ENCODE measurements around the gene FUT6.

Gene FUT6

GRCh38 chr19:5801796-5802619, 37.5 kb downstream of the FUT6 start:
- no peaks in the 10 kb centered on the region for H3K9me2 ChIP-seq (replicated peaks; ENCODE audit: insufficient read depth, low read length)
- H3K4me1 ChIP-seq (ENCODE audit: low read length) = peaks cover 8% of the 10 kb centered on the region; the same call in 1 of the 2 replicates
- no peaks in the 10 kb centered on the region for H3K36me3 ChIP-seq (replicated peaks; ENCODE audit: insufficient read depth, low read length)
- H3K27ac ChIP-seq (ENCODE audit: low read length) = no peak overlapping the region
- no peak overlapping the region for H2AFZ ChIP-seq (ENCODE audit: low read length)
- H3K4me3 ChIP-seq (ENCODE audit: low read length) = no peak overlapping the region
- no peak overlapping the region for H3K9ac ChIP-seq (ENCODE audit: low read length)
- peaks cover 40% of the 10 kb centered on the region for H3K27me3 ChIP-seq (replicated peaks; ENCODE audit: insufficient read depth, low read length)
- no peak for DNase-seq
- peaks cover 4% of the 10 kb centered on the region; the same call in 1 of the 2 replicates for H3K79me2 ChIP-seq (ENCODE audit: low read length)
- TF ChIP-seq CTCF (IDR thresholded peaks at IDR 0.05; ENCODE audit: low read length) (no peak), EZH2phosphoT487 (IDR thresholded peaks at IDR 0.05; ENCODE audit: low read length) (no peak), EZH2 (optimal IDR thresholded peaks at IDR 0.05; ENCODE audit: low read depth, low read length) (no peak)
- H3F3A ChIP-seq (ENCODE audit: insufficient read depth, low read length) = 0 out of 2 replicates have a peak, but pooled peaks cover 6% of the 10 kb centered on the region
- H4K20me1 ChIP-seq (ENCODE audit: insufficient read depth, low read length) = no peaks in the 10 kb centered on the region; the same call in 1 of the 2 replicates
- no peak overlapping the region for H3K4me2 ChIP-seq (ENCODE audit: low read depth, low read length)
- H3K9me3 ChIP-seq (replicated peaks; ENCODE audit: insufficient read depth, low read length) = no peaks in the 10 kb centered on the region

- H4K20me1 ChIP-seq (ENCODE audit: insufficient read depth, low read length) = no peaks in the 10 kb centered on the region
- no peaks in the 10 kb centered on the region for H3K9me2 ChIP-seq (replicated peaks; ENCODE audit: insufficient read depth, low read length)
- no peaks in the 10 kb centered on the region for H3K79me2 ChIP-seq (ENCODE audit: low read length)
- TF ChIP-seq EZH2phosphoT487 (IDR thresholded peaks at IDR 0.05; ENCODE audit: low read length) (no peak), EZH2 (optimal IDR thresholded peaks at IDR 0.05; ENCODE audit: low read depth, low read length) (no peak), CTCF (IDR thresholded peaks at IDR 0.05; ENCODE audit: low read length) (no peak)
- no peak for DNase-seq
- H3K27me3 ChIP-seq (replicated peaks; ENCODE audit: insufficient read depth, low read length) = peaks cover 45% of the 10 kb centered on the region
- no peaks in the 10 kb centered on the region for H3K36me3 ChIP-seq (replicated peaks; ENCODE audit: insufficient read depth, low read length)
- H3K9ac ChIP-seq (ENCODE audit: low read length) = no peak overlapping the region
- no peaks in the 10 kb centered on the region for H3K9me3 ChIP-seq (replicated peaks; ENCODE audit: insufficient read depth, low read length)
- peaks cover 8% of the 10 kb centered on the region; the same call in 1 of the 2 replicates for H3K4me1 ChIP-seq (ENCODE audit: low read length)
- no peak overlapping the region for H3K4me3 ChIP-seq (ENCODE audit: low read length)
- H3K4me2 ChIP-seq (ENCODE audit: low read depth, low read length) = no peak overlapping the region
- no peak overlapping the region for H2AFZ ChIP-seq (ENCODE audit: low read length)
- no peak overlapping the region for H3K27ac ChIP-seq (ENCODE audit: low read length)
- no peaks in the 10 kb centered on the region for H3F3A ChIP-seq (ENCODE audit: insufficient read depth, low read length)
These were observed 38.9 kb downstream of the FUT6 start for GRCh38 chr19:5800361-5801270.

GRCh38 chr19:5799247-5800241, 40.0 kb downstream of the FUT6 start:
- H3K4me3 ChIP-seq (ENCODE audit: low read length) = no peak overlapping the region
- no peak overlapping the region for H3K9ac ChIP-seq (ENCODE audit: low read length)
- no peaks in the 10 kb centered on the region for H4K20me1 ChIP-seq (ENCODE audit: insufficient read depth, low read length)
- H3K36me3 ChIP-seq (replicated peaks; ENCODE audit: insufficient read depth, low read length) = no peaks in the 10 kb centered on the region
- H3K9me2 ChIP-seq (replicated peaks; ENCODE audit: insufficient read depth, low read length) = no peaks in the 10 kb centered on the region
- H2AFZ ChIP-seq (ENCODE audit: low read length) = no peak overlapping the region
- H3F3A ChIP-seq (ENCODE audit: insufficient read depth, low read length) = no peaks in the 10 kb centered on the region
- peaks cover 48% of the 10 kb centered on the region for H3K27me3 ChIP-seq (replicated peaks; ENCODE audit: insufficient read depth, low read length)
- no peak overlapping the region for H3K27ac ChIP-seq (ENCODE audit: low read length)
- H3K4me1 ChIP-seq (ENCODE audit: low read length) = peaks cover 8% of the 10 kb centered on the region; the same call in 1 of the 2 replicates
- H3K4me2 ChIP-seq (ENCODE audit: low read depth, low read length) = no peak overlapping the region
- H3K9me3 ChIP-seq (replicated peaks; ENCODE audit: insufficient read depth, low read length) = no peaks in the 10 kb centered on the region
- TF ChIP-seq EZH2phosphoT487 (IDR thresholded peaks at IDR 0.05; ENCODE audit: low read length) (no peak), EZH2 (optimal IDR thresholded peaks at IDR 0.05; ENCODE audit: low read depth, low read length) (no peak), CTCF (IDR thresholded peaks at IDR 0.05; ENCODE audit: low read length) (no peak)
- no peaks in the 10 kb centered on the region for H3K79me2 ChIP-seq (ENCODE audit: low read length)
- no peak for DNase-seq

Data from MM.1S (cell line).